ENCODE results near the gene ANAPC15. TPM values are rescaled to one million over a fixed set of nuclear protein-coding genes. Genes with fewer than 3 reads are reported as not detected.

Gene ANAPC15
- total RNA-seq, 1 experiment from 2014 or later: 65.6 TPM

DNA sequence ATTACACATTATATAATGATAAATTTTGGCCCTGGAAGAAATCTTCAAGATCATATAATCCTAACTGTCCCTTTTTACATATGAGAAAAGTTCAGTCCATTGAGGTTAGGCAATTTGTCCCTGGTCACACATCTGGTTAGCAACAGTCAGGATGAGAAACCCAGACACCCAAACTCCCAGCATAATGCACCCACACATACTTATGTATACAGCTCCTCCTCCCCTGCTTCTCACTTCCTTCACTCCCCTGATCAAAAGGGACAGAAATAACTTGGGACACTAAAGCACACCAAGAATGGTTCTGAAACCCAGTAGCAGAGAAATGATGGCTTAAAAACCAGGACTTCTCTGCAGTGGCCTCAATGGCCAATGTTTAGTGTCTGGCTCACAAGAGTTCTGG is 43.3 kb downstream of the ANAPC15 start:
- no peak overlapping the region for H3K4me3 ChIP-seq (replicated peaks in 1 of 2; ENCODE audit: low read depth in 1 of 2, low read length in 2 of 2)
- intact Hi-C loops (cut with micrococcal nuclease): no loop called here
- TF ChIP-seq TCF7L2 (IDR thresholded peaks at IDR 0.05; ENCODE audit: borderline replicate concordance, extremely low read depth, insufficient read depth, insufficient read length) (no peak), JUND (IDR thresholded peaks at IDR 0.05) (no peak), CEBPB (IDR thresholded peaks at IDR 0.05; ENCODE audit: low read depth) (no peak), RAD21 (IDR thresholded peaks at IDR 0.05; ENCODE audit: low read depth) (no peak), SRF (IDR thresholded peaks at IDR 0.05; ENCODE audit: low read depth) (no peak), FOSL1 (IDR thresholded peaks at IDR 0.05; ENCODE audit: low read depth) (no peak), CBX3 (IDR thresholded peaks at IDR 0.05; ENCODE audit: low read depth) (no peak), EZH2phosphoT487 (IDR thresholded peaks at IDR 0.05; ENCODE audit: borderline replicate concordance) (no peak), ZFX (IDR thresholded peaks at IDR 0.05) (no peak), YY1 (IDR thresholded peaks at IDR 0.05; ENCODE audit: extremely low read depth, insufficient replicate concordance, low read depth, low read length) (no peak), EGR1 (IDR thresholded peaks at IDR 0.05; ENCODE audit: low read depth) (no peak), POLR2A (IDR thresholded peaks at IDR 0.05; ENCODE audit: borderline replicate concordance, extremely low read depth, insufficient read depth, insufficient read length) (no peak)
- TF ChIP-seq, protein P1, sequence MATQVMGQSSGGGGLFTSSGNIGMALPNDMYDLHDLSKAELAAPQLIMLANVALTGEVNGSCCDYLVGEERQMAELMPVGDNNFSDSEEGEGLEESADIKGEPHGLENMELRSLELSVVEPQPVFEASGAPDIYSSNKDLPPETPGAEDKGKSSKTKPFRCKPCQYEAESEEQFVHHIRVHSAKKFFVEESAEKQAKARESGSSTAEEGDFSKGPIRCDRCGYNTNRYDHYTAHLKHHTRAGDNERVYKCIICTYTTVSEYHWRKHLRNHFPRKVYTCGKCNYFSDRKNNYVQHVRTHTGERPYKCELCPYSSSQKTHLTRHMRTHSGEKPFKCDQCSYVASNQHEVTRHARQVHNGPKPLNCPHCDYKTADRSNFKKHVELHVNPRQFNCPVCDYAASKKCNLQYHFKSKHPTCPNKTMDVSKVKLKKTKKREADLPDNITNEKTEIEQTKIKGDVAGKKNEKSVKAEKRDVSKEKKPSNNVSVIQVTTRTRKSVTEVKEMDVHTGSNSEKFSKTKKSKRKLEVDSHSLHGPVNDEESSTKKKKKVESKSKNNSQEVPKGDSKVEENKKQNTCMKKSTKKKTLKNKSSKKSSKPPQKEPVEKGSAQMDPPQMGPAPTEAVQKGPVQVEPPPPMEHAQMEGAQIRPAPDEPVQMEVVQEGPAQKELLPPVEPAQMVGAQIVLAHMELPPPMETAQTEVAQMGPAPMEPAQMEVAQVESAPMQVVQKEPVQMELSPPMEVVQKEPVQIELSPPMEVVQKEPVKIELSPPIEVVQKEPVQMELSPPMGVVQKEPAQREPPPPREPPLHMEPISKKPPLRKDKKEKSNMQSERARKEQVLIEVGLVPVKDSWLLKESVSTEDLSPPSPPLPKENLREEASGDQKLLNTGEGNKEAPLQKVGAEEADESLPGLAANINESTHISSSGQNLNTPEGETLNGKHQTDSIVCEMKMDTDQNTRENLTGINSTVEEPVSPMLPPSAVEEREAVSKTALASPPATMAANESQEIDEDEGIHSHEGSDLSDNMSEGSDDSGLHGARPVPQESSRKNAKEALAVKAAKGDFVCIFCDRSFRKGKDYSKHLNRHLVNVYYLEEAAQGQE (IDR thresholded peaks at IDR 0.05; ENCODE audit: low read depth): no peak
- TF ChIP-seq, protein P2, sequence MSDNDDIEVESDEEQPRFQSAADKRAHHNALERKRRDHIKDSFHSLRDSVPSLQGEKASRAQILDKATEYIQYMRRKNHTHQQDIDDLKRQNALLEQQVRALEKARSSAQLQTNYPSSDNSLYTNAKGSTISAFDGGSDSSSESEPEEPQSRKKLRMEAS (IDR thresholded peaks at IDR 0.05): no peak
- TF ChIP-seq, protein P3, sequence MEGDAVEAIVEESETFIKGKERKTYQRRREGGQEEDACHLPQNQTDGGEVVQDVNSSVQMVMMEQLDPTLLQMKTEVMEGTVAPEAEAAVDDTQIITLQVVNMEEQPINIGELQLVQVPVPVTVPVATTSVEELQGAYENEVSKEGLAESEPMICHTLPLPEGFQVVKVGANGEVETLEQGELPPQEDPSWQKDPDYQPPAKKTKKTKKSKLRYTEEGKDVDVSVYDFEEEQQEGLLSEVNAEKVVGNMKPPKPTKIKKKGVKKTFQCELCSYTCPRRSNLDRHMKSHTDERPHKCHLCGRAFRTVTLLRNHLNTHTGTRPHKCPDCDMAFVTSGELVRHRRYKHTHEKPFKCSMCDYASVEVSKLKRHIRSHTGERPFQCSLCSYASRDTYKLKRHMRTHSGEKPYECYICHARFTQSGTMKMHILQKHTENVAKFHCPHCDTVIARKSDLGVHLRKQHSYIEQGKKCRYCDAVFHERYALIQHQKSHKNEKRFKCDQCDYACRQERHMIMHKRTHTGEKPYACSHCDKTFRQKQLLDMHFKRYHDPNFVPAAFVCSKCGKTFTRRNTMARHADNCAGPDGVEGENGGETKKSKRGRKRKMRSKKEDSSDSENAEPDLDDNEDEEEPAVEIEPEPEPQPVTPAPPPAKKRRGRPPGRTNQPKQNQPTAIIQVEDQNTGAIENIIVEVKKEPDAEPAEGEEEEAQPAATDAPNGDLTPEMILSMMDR (IDR thresholded peaks at IDR 0.05 in 2 of 3, conservative IDR thresholded peaks at IDR 0.05 in 1 of 3; ENCODE audit: borderline replicate concordance in 1 of 3, insufficient read depth in 1 of 3, low read depth in 2 of 3, low read length in 2 of 3): no peak
- TF ChIP-seq, protein P4, sequence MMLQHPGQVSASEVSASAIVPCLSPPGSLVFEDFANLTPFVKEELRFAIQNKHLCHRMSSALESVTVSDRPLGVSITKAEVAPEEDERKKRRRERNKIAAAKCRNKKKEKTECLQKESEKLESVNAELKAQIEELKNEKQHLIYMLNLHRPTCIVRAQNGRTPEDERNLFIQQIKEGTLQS (IDR thresholded peaks at IDR 0.05): no peak
- ChIA-PET RAD21 (ENCODE audit: low non-redundant PET in 1 of 2, low total read pairs in 2 of 2, uncharacterized antibody in 2 of 2, unreplicated experiment in 2 of 2) (no interaction called here), CTCF (no interaction called here), POLR2A (interaction anchor here (1.1 kb wide), 1 partner anchor 43 kb away, joined by 3 read pairs; the partner anchor contains the start of gene ANAPC15)
- peak overlapping the region; percentile 43; the same call in 1 of the 2 replicates for H3K27ac ChIP-seq (ENCODE audit: low read depth, low read length)
- H3K9me2 ChIP-seq (ENCODE audit: insufficient read depth): no peaks in the 10 kb centered on the region
- no peaks in the 10 kb centered on the region for H3K27me3 ChIP-seq (ENCODE audit: insufficient read depth, low read length)
- peaks cover 91% of the 10 kb centered on the region for H3K79me2 ChIP-seq (ENCODE audit: insufficient read depth, low read length)
- no peaks in the 10 kb centered on the region for H4K20me1 ChIP-seq (ENCODE audit: insufficient read depth)
- H3K4me2 ChIP-seq (ENCODE audit: low read length): peak overlapping the region; percentile 66
- H3K36me3 ChIP-seq (ENCODE audit: control insufficient read depth in 1 of 2, insufficient read depth in 2 of 2, low read length in 2 of 2): peaks cover 2 to 7% of the 10 kb centered on the region in 2 experiments; a peak in 3 of 4 replicates
- H3K4me1 ChIP-seq (ENCODE audit: control insufficient read depth in 1 of 2, insufficient read depth in 2 of 2, low read length in 2 of 2): peaks cover 48 to 53% of the 10 kb centered on the region in 2 experiments
- peak overlapping the region; percentile 50 for H3K9ac ChIP-seq (ENCODE audit: low read length)
- ATAC-seq (no peak), DNase-seq (ENCODE audit: low read depth, low spot score) (no peak)
- H2AFZ ChIP-seq (ENCODE audit: low read depth, low read length, poor library complexity, severe bottlenecking): no peak overlapping the region
- no TSS peak for BruUV-seq (replicated peaks)
- H3K9me3 ChIP-seq (ENCODE audit: control insufficient read depth in 1 of 2, insufficient read depth in 1 of 2, low read depth in 1 of 2, low read length in 2 of 2): no peaks in the 10 kb centered on the region

Data from HCT116 (cell line).